Heart right ventricle (tissue), 16 donors: ENCODE results near the gene ANKEF1. TPM values are rescaled to one million over a fixed set of nuclear protein-coding genes. Genes with fewer than 3 reads are reported as not detected.

Experiments
- ATAC-seq, 8 donors: fragments of 200-7000 bp; cut with Tn5 transposase; one replicate each; pipeline ENCODE4 v1.9.1; 2020; ENCODE audit warnings: mild to moderate bottlenecking in 8 of 8, moderate library complexity in 8 of 8, moderate number of reproducible peaks in 1 of 8
- DNase-seq, 2 donors: peaks; one replicate each; pipeline ENCODE4 v3.0.0-alpha.2; 2020
- H3K27ac ChIP-seq, 10 donors: fragments of 200-600 bp; sonication (generic) in 2 of 10; one replicate each; pipeline versions ENCODE4 v1.5.0 to v1.8.0; 2020 to 2022; ENCODE audit warnings: mild to moderate bottlenecking in 3 of 10
- H3K27me3 ChIP-seq, 7 donors: fragments of 200-600 bp; one replicate each; pipeline ENCODE4 v1.8.0; 2021 to 2022; ENCODE audit warnings: mild to moderate bottlenecking in 2 of 7
- H3K36me3 ChIP-seq, 9 donors: fragments of 200-600 bp; sonication (generic) in 1 of 9; one replicate each; pipeline versions ENCODE4 v1.5.0 to v1.8.0; 2020 to 2022; ENCODE audit warnings: mild to moderate bottlenecking in 2 of 9
- H3K4me1 ChIP-seq, 9 donors: fragments of 200-600 bp; sonication (generic) in 1 of 9; one replicate each; pipeline versions ENCODE4 v1.5.0 to v1.8.0; 2020 to 2022; ENCODE audit warnings: mild to moderate bottlenecking in 4 of 9
- H3K4me3 ChIP-seq, 10 donors: fragments of 200-600 bp; sonication (generic) in 2 of 10; one replicate each; pipeline versions ENCODE4 v1.5.0 to v1.8.0; 2020 to 2022; ENCODE audit warnings: mild to moderate bottlenecking in 7 of 10, moderate library complexity in 2 of 10
- H3K9me3 ChIP-seq, 11 donors: fragments of 200-600 bp in 10 of 11; sonication (generic) in 2 of 11; one replicate each; pipeline versions ENCODE4 v1.5.0 to v1.8.0; 2013 to 2022; ENCODE audit warnings: mild to moderate bottlenecking in 2 of 11, control low read depth in 1 of 11, moderate library complexity in 1 of 11
- CTCF ChIP-seq, 9 donors: fragments of 200-600 bp; sonication (generic) in 2 of 9; IDR thresholded peaks; one replicate each; pipeline versions ENCODE4 v1.5.0 to v1.8.0; 2021 to 2022; ENCODE audit warnings: antibody characterized with exemption in 9 of 9, mild to moderate bottlenecking in 5 of 9, moderate library complexity in 1 of 9
- WGBS, 2 donors: extraction: QIAGEN DNeasy Blood & Tissue Kit; methylation state at CpG; one replicate each; pipeline ENCODE4 v1.1.7; 2013; ENCODE audit warnings: inconsistent platforms in 1 of 2; 5-methylcytosine and 5-hydroxymethylcytosine counted together
- intact Hi-C, 10 donors: fragments of 100-400 bp; cut with DNase I; formaldehyde crosslinking; loops; one replicate each; pipeline versions ENCODE4 v1.11.1 to v1.14.2; 2022
- long read RNA-seq, 3 donors: library from polyadenylated mRNA; unstranded; transcript quantifications; one replicate each; pipeline ENCODE4 v2.0.0, GENCODE V29; 2020 to 2021
- polyA plus RNA-seq, 2 donors: library from polyadenylated mRNA; stranded (reverse); fragments of 200-250 nt; gene quantifications; one replicate each; pipeline ENCODE4 v1.2.3, GENCODE V29; 2013
- total RNA-seq, 10 donors: library from RNA; stranded (reverse); fragmentation: NEBNext Ultra II Directional in 3 of 10; extraction: Animal tissue kit (Norgen Biotek cat#: 25700) in 3 of 10; gene quantifications; one replicate each; pipeline versions ENCODE4 v1.2.1 to v1.2.4, GENCODE V29; 2021 to 2023
- donor health status: Arrhythmogenic right ventricular cardiomyopathy.
- donor health status: ischemic (EF 13 %, LVEDD 7.1; RV severe dilation, severe dysfunction).
- donor health status: healthy with polysubstance abuse.
- donor health status: DM: no; HTN: yes; CAD: no.
- donor health status: DM: no; HTN: no; CAD: no.
- donor health status: ischemic (EF 25% LVEDD 6.9; RV normal size, moderate dysfunction).
- donor health status: ischemic (EF 25% LVEDD 5.7; RV mildly dilated, moderate dysfunction).
- donor health status: healthy.
- donor health status: DM: yes; HTN: yes; CAD: no.
- donor health status: Ischemic cardiomyopathy.
- donor health status: ischemic (EF 35%, LVEDD 5.7; RV mildly dilated, moderate dysfunction).
- donor health status: nonischemic (EF 11% LVEDD 7.7; RV severe dilation, severe dysfunction).
- donor health status: DM: yes; HTN: yes; CAD: no.
- donor health status: PGD.
- donor health status: ischemic (EF 29% LVEDD 5.4; RV normal size, mild dysfunction).
- donor health status: nonischemic (EF 23%, LVEDD 6.1; RV moderate dilation, normal function).

Gene ANKEF1
- total RNA-seq, result 1 to 10 TPM; 1.2 to 2.1 (median 1.6) TPM
- under 1 TPM; 0.37 to 0.45 TPM for polyA plus RNA-seq
- long read RNA-seq, donor 1, full-length matches to known transcripts, result 1 of 4 reads
- long read RNA-seq, donor 1, partial matches to known transcripts, result 2 of 4 reads
- long read RNA-seq, donor 1, other reads (novel, unspliced or antisense), result 1 of 4 reads
- long read RNA-seq, donor 2, partial matches to known transcripts, result 1 of 2 reads
- long read RNA-seq, donor 2, other reads (novel, unspliced or antisense), result 1 of 2 reads
- long read RNA-seq, donor 3, full-length matches to known transcripts, result 3 of 6 reads
- long read RNA-seq, donor 3, partial matches to known transcripts, result 2 of 6 reads
- long read RNA-seq, donor 3, other reads (novel, unspliced or antisense), result 1 of 6 reads

GRCh38 chr20:10034717-10035571, at the start of gene ANKEF1:
TSS of gene ANKEF1 (plus strand) at chr20:10034987. CDS start at chr20:10038302, 3,315 bp downstream.
- H3K9me3 ChIP-seq, result no peaks in the 10 kb centered on the region
- ATAC-seq, result peak; percentile 96 to 100 (median 97)
- H3K4me1 ChIP-seq, result peaks cover 0 to 15% (median 0%) of the 10 kb centered on the region in 9 donors
- H3K27me3 ChIP-seq, result no peaks in the 10 kb centered on the region
- intact Hi-C loops, result no loop called here
- DNase-seq, result peak; percentile 52 to 73
- WGBS, 2 donors, result 4% methylated on average over 52 to 65 of the region's 65 CpGs
- peak within 1 kb of the TSS; percentile 41 to 76 (median 64) for H3K4me3 ChIP-seq
- no peaks in the 10 kb centered on the region for H3K36me3 ChIP-seq
- peak in 3 of 9 donors; percentile 15 to 23 (median 20) for TF ChIP-seq CTCF (IDR thresholded peaks at IDR 0.05)
- peak within 1 kb of the TSS in 5 of 10 donors; percentile 9 to 65 (median 39) for H3K27ac ChIP-seq

GRCh38 chr20:9985281-9985680, 49.5 kb upstream of the ANKEF1 start:
- Histone ChIP-seq H3K9me3 (no peaks in the 10 kb centered on the region), H3K4me3 (no peak overlapping the region), H3K36me3 (no peaks in the 10 kb centered on the region), H3K4me1 (peaks cover 0 to 35% (median 0%) of the 10 kb centered on the region in 9 donors), H3K27ac (no peak overlapping the region), H3K27me3 (no peaks in the 10 kb centered on the region)
- DNase-seq (no peak), ATAC-seq (no peak)
- no peak for TF ChIP-seq CTCF (IDR thresholded peaks at IDR 0.05)
- intact Hi-C loops, result loop anchor here in 2 of 10 donors (10.0 kb wide), 1 partner anchor 440 kb away; no protein-coding TSS in a partner anchor

GRCh38 chr20:9985773-9986172, 49.0 kb upstream of the ANKEF1 start:
- no peaks in the 10 kb centered on the region for H3K9me3 ChIP-seq
- no peak for ATAC-seq
- TF ChIP-seq CTCF (IDR thresholded peaks at IDR 0.05), result no peak
- intact Hi-C loops, result loop anchor here in 2 of 10 donors (10.0 kb wide), 1 partner anchor 439 kb away; no protein-coding TSS in a partner anchor
- no peak overlapping the region for H3K27ac ChIP-seq
- DNase-seq, result no peak
- no peaks in the 10 kb centered on the region for H3K27me3 ChIP-seq
- H3K4me3 ChIP-seq, result no peak overlapping the region
- WGBS, 2 donors, result 53 to 56% methylated on average over 2 of the region's 2 CpGs
- H3K4me1 ChIP-seq, result peaks cover 0 to 38% (median 0%) of the 10 kb centered on the region in 9 donors
- no peaks in the 10 kb centered on the region for H3K36me3 ChIP-seq

- no peak overlapping the region for H3K4me3 ChIP-seq
- peak overlapping the region in 2 of 10 donors; percentile 20 to 80 for H3K27ac ChIP-seq
- DNase-seq, result no peak
- intact Hi-C loops, result loop anchor here in 2 of 10 donors (10.0 kb wide), 1 partner anchor 436 kb away; no protein-coding TSS in a partner anchor
- H3K4me1 ChIP-seq, result peaks cover 0 to 30% (median 0%) of the 10 kb centered on the region in 9 donors
- WGBS, 2 donors, result 24% methylated on average over 1 of the region's 1 CpG
- peak in 7 of 8 donors; percentile 41 to 75 (median 64) for ATAC-seq
- no peaks in the 10 kb centered on the region for H3K9me3 ChIP-seq
- no peak for TF ChIP-seq CTCF (IDR thresholded peaks at IDR 0.05)
- H3K36me3 ChIP-seq, result no peaks in the 10 kb centered on the region
- no peaks in the 10 kb centered on the region for H3K27me3 ChIP-seq
Observed at GRCh38 chr20:9989066-9989724, 45.6 kb upstream of the ANKEF1 start.
